ENCODE measurements around the gene PDZD8.

The PDZD8 gene

DNA sequence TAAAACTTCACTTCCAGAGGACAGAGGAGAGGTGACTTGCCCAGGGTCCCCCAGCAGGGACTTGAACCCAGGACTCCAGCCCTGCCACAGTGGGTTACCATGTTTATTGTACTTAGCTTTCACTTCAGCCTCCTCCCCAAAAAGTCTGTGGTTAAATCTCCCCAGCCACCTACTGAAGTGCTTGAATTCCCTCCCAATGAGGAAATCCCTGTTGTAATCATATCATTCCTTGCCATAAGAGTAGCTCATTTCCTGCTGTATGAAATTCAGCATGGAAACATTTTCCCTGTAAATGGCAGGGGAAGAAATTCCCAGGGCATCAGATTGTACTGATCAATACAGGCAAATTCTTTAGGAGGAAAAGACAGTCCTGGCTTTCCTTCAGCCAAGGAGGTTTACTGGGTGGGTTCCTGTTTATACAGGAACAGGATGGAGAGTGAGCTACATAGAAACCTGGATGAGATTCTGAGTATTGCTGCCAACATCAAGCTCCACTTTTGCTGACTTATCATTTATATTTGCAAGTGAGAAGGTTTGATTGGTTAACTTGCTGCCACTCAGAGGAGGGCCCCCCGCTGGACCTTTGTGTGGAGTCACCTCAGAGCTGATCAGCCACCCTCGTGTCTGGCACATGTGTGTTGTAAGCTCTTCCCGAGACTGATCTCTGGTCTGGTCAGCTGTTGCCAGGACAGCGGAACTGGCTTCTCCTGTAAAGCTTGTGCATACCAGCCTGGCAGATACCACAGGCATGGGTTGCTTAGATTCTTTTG, 16.4 kb upstream of the PDZD8 start:
- no peak for DNase-seq

DNA sequence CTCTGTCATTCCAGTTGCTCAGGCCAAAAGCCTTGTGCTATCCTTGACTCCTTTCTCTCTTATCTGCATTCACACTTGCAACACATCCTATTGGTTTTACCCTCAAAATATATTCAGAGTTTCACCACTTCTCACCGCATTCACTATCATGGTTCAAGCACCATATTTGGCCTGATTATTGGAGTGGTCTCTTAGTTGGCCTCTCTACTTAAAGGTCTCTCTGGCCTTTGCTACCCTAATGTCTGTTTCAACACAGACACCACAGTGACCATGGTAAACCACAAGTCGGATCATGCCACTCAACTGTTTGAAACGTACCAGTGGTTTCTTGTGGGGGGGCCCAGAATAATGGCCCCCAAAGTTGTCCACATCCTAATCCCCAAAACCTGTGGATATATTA, 15.2 kb upstream of the PDZD8 start:
- no peak for DNase-seq

DNA sequence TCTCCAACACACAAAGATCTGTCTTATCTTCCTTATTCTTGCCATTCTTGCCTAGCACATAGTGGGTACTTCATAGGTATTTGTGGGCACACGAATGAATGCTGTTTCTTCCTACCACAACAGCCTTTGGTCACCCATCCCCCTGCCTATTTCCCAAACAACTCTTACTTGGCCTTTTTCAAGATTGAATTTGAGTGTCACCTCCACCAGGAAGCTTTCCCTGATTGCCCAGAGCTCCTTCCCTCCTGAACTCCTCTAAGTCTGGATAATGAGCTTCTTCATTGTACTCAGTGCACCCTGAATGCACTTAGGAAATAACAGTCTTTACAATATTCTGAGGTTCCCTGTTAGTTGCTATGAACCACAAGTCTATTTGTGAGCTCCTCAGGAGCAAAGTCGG, 11.6 kb upstream of the PDZD8 start:
- no peak for DNase-seq

DNA sequence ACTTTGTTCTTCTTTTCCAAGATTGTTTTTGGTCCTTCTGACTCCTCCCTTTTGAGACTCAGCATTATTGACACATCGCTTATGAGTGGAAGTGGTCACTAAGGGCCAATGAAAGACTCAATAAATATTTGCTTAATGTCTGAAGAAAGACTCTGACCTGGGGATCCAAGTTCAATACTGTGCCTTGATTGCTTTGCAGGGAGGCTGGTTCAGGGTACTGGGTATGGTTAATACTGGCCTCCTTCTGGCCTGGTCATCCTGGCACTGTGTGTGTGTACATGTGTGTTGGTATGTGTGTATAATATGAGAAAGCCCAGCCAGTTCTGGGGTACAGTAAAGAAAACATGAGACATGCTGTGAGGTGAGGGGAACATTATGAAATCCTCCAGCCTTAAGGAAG, 7.6 kb upstream of the PDZD8 start:
- no peak for DNase-seq

DNA sequence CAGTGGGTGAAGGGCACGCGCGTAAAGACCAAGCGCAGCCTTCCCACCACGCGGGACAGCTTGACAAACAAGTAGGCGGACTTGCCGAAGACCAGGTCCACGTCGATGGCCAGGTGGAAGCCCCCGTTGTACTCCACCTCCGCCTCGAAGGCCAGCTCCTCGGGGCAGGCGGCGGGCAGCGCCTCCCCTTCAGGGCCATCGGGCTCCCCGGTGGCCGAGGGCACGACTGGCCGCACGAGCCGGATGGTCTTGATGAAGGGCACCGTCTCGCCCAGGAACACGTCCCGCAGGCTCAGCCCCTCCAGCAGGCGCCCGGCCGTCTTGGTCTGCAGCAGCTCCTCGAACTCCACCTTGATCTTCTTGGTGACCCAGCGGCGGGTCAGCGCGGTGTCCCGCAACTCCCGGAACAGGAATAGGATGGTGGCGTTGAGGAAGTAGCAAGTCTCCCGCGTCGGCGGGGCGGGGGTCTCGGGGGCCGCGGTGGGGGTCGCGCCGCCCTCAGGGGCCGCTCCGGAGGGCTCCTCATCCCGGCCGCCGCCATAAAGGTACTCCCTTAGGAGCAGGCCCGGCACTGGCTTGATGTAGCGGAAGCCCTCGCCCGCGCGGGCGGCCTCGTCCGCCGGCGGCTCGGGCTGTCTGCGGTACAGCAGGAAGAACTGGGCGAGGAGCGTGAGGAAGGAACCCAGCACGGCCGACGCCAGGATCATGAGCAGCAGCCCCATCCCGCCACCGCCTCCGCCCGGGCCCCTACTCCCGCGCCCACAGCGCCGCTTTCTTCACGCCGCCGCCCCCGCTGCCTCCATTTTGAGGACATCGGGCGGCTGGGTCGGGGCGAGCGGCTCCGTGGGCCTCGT, 507 bp downstream of the PDZD8 start:
- peak; percentile 65 for DNase-seq

DNA sequence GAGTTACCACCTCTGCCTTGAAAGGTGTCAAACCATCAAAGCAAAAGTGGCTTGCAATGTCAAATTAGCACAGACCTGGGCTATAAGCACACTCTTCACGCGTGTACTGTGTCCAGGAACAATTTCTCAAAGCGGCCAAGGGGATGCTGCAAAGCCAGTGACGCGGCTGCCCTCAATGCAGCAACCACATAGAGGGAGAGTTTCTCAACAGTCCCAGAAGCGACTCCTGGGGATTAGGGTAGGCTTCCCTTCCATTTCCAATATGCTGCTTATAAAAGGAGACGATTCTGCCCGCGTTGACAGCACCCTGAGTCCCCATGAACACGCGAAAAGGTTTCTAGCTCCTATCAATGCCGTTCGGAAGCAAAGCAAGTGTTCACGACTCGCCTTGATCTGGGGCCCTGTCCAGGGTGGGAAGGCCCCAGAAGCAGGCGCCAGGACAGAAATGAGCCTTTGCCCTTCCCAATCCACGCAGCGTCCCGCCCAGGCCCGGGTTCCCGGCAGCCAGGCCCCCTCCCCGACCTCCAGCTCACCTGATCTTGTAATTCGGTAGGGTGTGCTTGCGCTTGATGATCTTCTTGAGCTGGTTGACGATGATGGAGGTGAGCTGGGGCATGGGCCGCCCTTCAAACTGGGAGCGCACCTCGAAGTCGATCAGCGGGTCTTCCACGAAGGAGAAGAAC, 1.3 kb downstream of the PDZD8 start:
- DNase-seq, result peak; percentile 61

DNA sequence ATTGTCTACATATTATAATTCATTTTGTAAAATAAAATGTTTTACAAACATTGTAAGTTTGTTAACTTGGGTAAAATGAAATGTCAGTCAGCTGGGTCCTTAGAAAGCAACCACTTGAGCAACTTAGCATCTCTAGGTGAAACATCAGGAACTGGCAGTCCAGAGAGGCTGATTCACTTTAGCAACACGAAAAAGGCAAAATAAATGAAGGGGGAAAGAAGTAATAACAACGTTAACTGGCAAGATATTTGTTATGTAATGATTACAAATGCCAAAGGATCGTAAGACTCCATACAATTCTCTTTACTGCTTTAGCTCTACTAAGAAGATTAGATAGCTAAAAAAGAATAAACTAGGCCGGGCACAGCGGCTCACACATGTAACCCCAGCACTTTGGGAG, 5.0 kb downstream of the PDZD8 start:
- DNase-seq, result no peak

DNA sequence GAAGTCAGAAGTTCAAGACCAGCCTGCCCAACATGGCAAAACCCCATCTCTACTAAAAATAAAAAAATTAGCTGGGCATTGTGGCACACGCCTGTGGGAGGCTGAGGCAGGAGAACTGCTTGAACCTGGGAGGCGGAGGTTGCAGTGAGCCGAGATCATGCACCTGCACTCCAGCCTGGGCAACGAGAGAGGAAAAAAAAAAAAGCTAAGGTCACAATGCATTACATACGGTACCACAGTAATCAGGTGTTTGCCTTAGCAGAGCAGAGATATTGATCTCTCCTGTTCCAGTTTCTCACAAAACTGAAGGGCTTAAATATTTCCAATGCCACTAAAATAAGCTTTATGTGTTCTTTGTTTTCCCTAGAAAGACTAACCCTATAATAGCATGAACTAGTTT, 7.5 kb downstream of the PDZD8 start:
- no peak for DNase-seq

DNA sequence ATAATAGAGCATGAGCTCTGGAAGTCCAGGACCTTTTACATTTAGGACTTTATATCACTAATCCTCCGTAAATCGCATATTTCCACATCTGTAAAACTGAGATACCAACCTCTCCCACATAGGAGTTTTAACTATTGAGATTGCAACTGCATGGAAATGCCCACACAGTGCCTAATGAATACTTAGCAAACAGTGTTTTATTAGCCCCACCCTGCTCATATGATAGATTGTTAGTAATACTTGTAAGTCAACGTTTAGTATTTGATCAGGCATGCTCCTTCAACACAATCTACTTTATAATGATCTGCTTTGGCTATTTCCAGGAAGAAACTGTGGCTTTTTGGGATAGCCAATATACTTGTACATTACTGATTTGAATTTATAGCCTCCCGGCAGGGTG, 8.5 kb downstream of the PDZD8 start:
- no peak for DNase-seq

DNA sequence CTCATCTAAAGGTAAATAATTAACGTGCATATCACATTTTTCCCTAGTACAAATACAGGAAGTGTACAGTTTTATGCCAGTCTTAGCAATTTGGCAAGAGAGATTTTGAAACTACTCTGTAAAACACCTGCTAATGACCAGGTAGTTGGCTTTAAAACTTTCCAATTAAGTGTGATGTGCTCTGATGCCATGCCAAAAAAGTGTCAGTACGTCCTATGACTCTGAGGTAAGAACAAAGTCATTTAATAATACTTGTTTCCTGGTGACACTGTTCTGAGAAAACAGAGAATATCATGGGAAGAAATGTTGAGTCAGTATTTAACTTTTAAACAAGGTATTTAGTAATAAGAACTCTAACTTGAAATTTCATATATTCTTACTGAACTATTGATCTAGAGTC, 9.6 kb downstream of the PDZD8 start:
- DNase-seq, result no peak

DNA sequence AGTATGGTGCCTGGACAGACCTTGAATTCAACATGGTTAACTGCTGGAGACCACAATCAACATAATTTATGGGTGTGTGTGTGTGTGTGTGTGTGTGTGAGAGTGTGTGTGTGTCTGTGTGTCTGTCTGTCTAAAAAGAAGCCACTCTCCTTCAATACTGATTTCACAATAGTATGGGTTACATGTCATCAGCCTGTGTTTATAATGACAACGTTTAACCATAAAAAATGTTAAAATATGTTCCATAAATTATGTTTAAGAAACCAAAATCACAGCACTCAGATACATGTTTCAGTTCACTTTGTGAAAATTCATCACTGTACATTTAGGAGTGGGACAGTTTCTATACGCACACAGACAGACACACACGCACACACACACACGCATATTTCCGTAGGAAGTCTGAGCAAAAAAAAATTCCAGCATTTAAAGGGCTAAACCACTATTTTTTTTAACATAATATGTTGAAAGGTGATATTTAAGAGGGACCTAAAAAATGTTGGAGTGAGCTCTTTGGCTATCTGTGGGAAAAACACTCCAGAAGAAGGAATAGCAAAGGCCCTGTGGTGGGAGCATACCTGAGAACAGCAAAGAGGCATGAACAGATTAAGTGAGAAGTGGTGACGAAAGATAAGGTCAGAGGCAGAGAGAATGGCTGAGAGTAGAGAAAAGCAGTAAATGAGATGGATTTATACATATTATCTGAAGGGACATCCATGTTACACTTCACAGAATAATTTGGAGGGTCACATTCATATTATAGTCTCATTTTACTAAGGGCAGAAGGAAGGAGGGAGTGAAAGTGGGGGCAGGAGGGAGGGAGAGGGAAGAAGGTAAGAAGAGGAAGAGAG, 10.9 kb downstream of the PDZD8 start:
- no peak for DNase-seq

DNA sequence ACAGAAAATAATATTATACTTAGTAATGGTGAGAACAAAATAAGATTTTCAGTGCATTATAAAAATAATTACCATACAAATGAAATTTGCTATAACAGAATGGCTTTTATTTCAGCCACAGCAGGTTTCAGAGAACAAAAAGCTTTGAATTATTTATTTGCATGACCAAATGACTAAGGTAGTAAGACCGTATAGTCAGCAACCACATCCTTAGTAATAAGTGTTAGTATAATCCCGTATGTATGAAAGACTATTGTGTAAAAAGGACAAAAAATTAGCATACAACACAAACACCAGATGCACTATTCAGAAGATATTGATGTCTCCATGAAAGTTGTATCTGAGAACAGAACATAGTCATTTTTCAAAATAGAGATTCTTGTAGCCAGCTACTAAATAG, 12.2 kb downstream of the PDZD8 start:
- DNase-seq, result no peak

DNA sequence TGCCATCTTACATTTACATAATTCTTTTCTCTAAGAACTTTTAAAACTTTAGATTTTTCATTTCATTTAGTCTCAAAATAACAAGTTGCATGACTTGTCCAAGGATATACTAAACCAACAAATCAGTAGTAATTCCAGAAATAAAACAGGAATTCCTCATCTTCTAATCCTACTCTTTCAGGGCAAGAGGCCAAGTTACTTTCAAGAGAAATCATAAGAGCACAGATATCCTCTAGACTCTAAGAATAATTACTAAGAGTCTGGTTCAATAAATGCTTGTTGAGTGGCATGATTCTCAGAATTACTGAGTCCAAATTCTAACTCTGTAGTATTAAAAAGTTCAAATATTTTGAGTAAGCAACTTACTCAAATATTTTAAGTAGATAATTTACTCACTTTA, 12.9 kb downstream of the PDZD8 start:
- no peak for DNase-seq

DNA sequence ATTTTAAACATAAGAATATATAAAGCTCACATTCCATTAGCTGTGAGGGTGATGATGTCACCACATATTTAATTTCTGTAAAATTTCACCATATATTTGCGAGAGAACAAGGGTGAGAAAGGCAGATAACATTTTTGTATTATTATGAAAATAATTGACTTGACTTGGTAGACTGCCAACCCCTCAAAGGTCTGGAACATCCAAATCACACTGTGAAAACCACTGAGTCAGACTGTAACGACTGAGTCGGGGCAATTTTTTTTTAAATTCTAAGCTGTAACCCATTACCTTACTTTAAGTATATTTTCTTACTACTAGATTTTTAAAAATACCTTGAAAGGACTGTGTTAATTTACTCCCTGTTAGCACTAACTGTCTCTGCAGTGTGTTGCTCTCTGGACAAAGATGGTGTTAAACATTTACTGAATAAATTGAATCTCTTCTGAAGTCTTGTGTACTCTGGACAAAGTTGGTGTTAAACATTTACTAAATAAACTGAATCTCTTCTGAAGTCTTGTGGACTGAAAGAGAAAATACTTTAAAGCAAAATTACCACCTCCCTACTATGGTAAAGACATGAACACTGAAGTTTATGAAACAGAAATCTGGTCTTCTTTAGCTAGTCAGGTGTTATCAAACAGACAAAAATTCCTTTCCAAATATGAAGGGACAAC, 14.1 kb downstream of the PDZD8 start:
- DNase-seq, result no peak

DNA sequence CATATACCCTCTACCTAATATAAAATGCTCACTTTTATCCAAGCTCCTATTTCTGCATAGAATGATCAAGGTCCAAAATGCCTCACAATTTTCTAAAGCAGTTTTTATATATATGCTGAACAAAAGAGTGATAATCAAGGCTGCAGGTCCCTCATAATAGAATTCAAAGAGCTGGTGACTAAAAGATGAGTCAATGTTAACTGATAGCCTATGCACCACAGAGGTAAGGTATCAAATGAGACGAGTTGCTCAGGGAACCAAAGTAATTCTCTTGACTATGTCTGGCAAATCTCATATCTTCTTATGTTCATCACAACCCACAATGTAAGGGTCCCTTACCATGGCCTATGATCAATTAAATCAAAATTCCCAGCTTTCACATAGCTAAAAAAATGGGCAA, 15.2 kb downstream of the PDZD8 start:
- no peak for DNase-seq

DNA sequence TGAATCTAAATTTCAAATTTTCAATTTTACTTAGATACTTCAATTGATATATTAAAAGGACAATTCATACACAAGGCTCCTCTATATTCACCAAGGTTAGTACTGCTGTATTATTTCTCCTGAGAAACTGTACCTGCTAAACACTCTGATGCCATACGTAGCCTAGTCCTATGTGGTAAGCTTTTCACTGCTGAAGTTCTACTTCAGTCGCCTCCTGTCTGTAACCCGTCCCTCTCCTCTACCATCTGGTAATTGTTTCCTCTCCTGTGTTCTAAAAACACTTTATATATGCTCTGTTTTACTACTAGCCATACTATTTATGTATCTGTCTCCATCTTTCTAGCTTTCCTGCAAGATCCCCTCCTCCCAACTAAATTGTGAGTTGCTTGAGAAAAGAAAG, 20.2 kb downstream of the PDZD8 start:
- no peak for DNase-seq

DNA sequence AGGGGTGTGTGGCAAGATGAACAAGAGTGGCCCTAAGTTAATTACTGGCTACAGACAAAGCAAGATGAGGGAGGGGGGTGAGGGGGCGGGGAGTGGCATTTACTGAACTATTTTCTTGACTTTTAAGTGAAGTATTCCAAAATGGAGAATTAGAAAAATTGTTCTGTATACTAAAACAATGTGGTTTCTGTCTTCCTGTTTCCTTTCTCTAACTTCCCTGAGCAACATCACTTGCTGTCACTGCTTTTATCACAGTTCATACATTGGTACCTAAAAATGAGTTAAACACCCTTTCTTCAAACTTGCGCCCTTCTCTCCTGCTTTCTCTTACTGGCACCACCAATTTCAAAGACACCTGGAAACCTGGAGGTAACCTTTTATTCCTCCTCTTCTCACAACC, 21.6 kb downstream of the PDZD8 start:
- DNase-seq, result no peak

DNA sequence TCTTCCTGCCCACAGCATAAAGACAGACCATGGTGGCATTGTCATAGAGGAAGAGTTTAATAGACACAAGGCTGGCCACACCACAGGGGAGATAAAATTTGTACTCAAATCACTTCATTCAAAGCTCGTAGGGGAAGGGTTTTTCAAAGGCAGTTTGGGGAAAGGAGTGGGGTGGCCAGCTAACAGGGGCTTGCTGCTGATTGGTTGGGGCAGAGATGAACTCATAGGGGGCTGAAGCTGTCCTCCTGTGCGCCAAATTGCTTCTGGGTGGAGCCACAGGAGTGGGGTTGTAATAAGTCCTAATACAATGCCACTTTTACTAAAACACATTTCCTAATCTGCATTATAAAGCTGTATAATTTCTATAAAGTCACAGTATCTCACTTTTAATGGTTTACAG, 22.5 kb downstream of the PDZD8 start:
- no peak for DNase-seq

DNA sequence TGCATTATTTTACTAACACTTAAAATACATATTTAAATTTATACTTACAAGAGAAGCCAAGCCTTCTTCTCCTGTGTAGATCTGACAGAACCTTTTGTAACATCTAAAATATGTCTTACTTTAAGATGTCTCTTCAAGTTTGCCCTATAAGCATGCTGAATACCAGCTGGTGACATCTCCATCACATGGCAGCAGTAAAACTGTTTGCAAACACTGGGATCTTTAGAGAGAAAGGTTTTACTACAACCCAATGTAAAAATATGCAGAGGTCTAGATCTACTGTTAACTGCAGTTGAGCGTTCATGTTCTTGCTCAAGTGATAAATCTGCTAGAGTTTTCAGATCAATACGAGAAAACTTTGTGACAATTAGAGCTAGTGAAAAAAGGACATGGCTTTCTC, 23.2 kb downstream of the PDZD8 start:
- no peak for DNase-seq

DNA sequence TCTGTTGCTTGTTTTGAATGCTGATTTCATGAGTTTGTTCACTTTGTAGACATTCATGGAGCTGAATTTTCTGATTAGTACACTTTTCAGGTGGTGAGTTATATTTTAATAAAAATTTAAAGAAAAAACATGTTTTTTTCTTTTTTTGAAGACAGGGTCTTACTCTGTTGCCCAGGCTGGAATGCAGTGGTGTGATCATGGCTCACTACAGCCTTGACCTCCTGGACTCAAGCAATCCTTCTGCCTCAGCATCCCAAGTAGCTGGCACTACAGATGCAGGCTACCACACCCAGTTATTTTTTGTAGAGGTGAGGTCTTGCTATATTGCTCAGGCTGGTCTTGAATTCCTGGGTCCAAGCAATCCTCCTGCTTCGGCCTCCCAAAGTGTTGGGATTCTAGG, 23.7 kb downstream of the PDZD8 start:
- no peak for DNase-seq

DNA sequence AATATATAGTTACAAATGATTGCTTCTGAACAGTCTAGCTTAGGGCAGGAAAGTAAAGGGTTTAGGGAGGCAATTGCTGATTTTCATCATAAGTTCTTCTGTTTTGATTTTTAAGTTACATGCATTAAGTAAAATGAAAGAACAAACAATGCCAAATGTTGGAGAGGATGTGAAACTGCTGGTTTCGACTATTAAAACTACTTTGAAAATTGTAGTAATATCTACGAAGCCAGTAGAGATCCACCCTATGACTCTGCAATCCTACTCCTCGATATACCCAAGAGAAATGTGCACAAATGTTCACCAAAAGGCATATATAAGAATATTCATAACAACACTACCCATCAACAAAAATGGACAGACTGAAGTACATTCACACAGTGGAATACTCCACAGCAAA, 24.3 kb downstream of the PDZD8 start:
- DNase-seq, result no peak

DNA sequence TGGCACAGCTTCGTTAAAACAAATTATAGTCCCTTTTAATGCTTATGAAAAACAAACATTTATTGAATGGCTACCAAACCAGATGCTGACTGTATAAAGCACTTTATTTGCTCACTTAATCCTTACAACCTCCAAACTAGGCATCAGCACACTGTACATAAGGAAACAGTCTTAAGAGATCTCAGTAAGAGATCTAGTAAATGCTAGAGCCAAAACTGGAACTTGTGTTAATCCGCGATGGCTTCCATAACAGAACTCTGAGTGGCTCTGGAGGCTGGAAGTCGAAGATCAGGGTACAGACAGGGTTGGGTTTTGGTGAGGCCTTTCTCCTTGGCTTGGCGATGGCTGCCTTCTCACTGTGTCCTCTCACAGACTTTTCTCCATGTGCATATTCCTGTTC, 27.0 kb downstream of the PDZD8 start:
- no peak for DNase-seq

All from activated CD8-positive, alpha-beta memory T cell treated with anti-CD3 and anti-CD28 coated beads, Interleukin-2, amount 50 U/mL, for 48 hours (primary cell).